NCI-H1092 (cell line): ENCODE measurements around the gene KRT37.
"Not testable (repeated sequence)": the region's sequence is repeated elsewhere in the genome, so short reads cannot be mapped to it uniquely, and the experiment has no call there.

Source experiments
- DNase-seq: peaks from one replicate; lab custom pipeline; 2025; lab: John Stamatoyannopoulos, UW

KRT37 gene

GRCh38 chr17:41404024-41404671 lies 20.2 kb downstream of the KRT37 start:
- no peak for DNase-seq

- no peak for DNase-seq
Measured at GRCh38 chr17:41403404-41404023, 20.9 kb downstream of the KRT37 start.

GRCh38 chr17:41402161-41402560 lies 22.2 kb downstream of the KRT37 start:
- no peak for DNase-seq

GRCh38 chr17:41396996-41397660 lies 27.3 kb downstream of the KRT37 start, which contains the start of gene KRT31:
TSS of gene KRT31 (minus strand) at chr17:41397608. CDS start at chr17:41397539, 69 bp downstream.
- DNase-seq, result no peak

- no peak for DNase-seq
Measured at GRCh38 chr17:41396340-41396739, 28.0 kb downstream of the KRT37 start.

GRCh38 chr17:41395611-41396010 lies 28.8 kb downstream of the KRT37 start:
- DNase-seq, result no peak

GRCh38 chr17:41395044-41395443 lies 29.3 kb downstream of the KRT37 start:
- not testable (repeated sequence) for DNase-seq

- DNase-seq, result no peak
Measured at GRCh38 chr17:41394254-41394996, 30.0 kb downstream of the KRT37 start.

- DNase-seq, result no peak
Measured at GRCh38 chr17:41393826-41394225, 30.6 kb downstream of the KRT37 start.

GRCh38 chr17:41393294-41393693 lies 31.1 kb downstream of the KRT37 start:
- DNase-seq, result no peak

- no peak for DNase-seq
Measured at GRCh38 chr17:41392278-41392677, 32.1 kb downstream of the KRT37 start.

- no peak for DNase-seq
Measured at GRCh38 chr17:41391535-41391934, 32.9 kb downstream of the KRT37 start.

- no peak for DNase-seq
Measured at GRCh38 chr17:41390411-41390938, 33.9 kb downstream of the KRT37 start.

- DNase-seq, result no peak
Measured at GRCh38 chr17:41387670-41388069, 36.7 kb downstream of the KRT37 start.

- DNase-seq, result no peak
Measured at GRCh38 chr17:41386227-41386626, 38.2 kb downstream of the KRT37 start.

GRCh38 chr17:41383690-41384089 lies 40.7 kb downstream of the KRT37 start:
- DNase-seq, result no peak

GRCh38 chr17:41382394-41382793 lies 42.0 kb downstream of the KRT37 start:
- no peak for DNase-seq

GRCh38 chr17:41381943-41382342 lies 42.4 kb downstream of the KRT37 start, which contains the start of gene KRT34:
TSS of gene KRT34 (minus strand) at chr17:41382306. CDS start at chr17:41382246, 60 bp downstream.
- DNase-seq, result not testable (repeated sequence)

GRCh38 chr17:41380091-41380490 lies 44.3 kb downstream of the KRT37 start:
- not testable (repeated sequence) for DNase-seq

- no peak for DNase-seq
Measured at GRCh38 chr17:41377546-41377945, 46.8 kb downstream of the KRT37 start.
